Suprapubic skin (tissue), 4 donors: ENCODE results near the gene NRXN3. TPM values are rescaled to one million over a fixed set of nuclear protein-coding genes. Genes with fewer than 3 reads are reported as not detected.

Source experiments
- DNase-seq, 2 donors: peaks; one replicate each; pipeline ENCODE4 v3.0.0-alpha.2; 2019; ENCODE audit warnings: low spot score in 2 of 2
- H3K27ac ChIP-seq: fragments of 200-600 bp; sonication (generic); one replicate; pipeline ENCODE4 v1.5.1; 2019
- H3K27me3 ChIP-seq: fragments of 200-600 bp; sonication (generic); one replicate; pipeline ENCODE4 v1.5.1; 2019
- H3K36me3 ChIP-seq: fragments of 200-600 bp; sonication (generic); one replicate; pipeline ENCODE4 v1.5.1; 2019
- H3K4me1 ChIP-seq: fragments of 200-600 bp; sonication (generic); one replicate; pipeline ENCODE4 v1.5.1; 2019
- H3K4me3 ChIP-seq: fragments of 200-600 bp; sonication (generic); one replicate; pipeline ENCODE4 v1.5.1; 2019; ENCODE audit warnings: mild to moderate bottlenecking
- H3K9me3 ChIP-seq: fragments of 200-600 bp; sonication (generic); one replicate; pipeline ENCODE4 v1.5.1; 2019
- CTCF ChIP-seq, 2 donors: fragments of 200-600 bp in 1 of 2; fragments of 450-650 bp in 1 of 2; sonication (generic) in 1 of 2; IDR thresholded peaks; one replicate each; pipeline ENCODE4 v1.5.1; 2016 to 2019; ENCODE audit warnings: antibody characterized with exemption in 2 of 2, mild to moderate bottlenecking in 1 of 2, moderate library complexity in 1 of 2
- EP300 ChIP-seq: sonication (generic); formaldehyde crosslinking; IDR thresholded peaks from one replicate; pipeline ENCODE4 v1.6.1; 2017; ENCODE audit warnings: antibody characterized with exemption
- POLR2A ChIP-seq, 2 donors: fragments of 450-650 bp; IDR thresholded peaks; one replicate each; pipeline ENCODE4 v1.6.1; 2017; ENCODE audit warnings: antibody characterized with exemption in 2 of 2, mild to moderate bottlenecking in 2 of 2, moderate library complexity in 2 of 2
- POLR2AphosphoS5 ChIP-seq, 3 donors: sonication (generic); formaldehyde crosslinking; IDR thresholded peaks; one replicate each; pipeline ENCODE4 v1.6.1; 2017; ENCODE audit warnings: antibody characterized with exemption in 3 of 3
- WGBS: methylation state at CpG from one replicate; pipeline ENCODE4 v1.1.5; 2018; 5-methylcytosine and 5-hydroxymethylcytosine counted together
- total RNA-seq, 4 donors: library from RNA; depleted of rRNA; stranded (reverse); fragments of >200 nt; gene quantifications; one replicate each; pipeline ENCODE4 v1.1.0, GENCODE V29; 2016

The NRXN3 gene
- 1 to 10 TPM in 3 of 4 donors, under 1 TPM in 1; 0.79 to 4.3 (median 3.3) TPM for total RNA-seq

- no peak within 1 kb of the TSS for H3K4me3 ChIP-seq
- no peak for DNase-seq
- 3% methylated on average over 7 of the region's 7 CpGs for WGBS
- TF ChIP-seq POLR2AphosphoS5 (IDR thresholded peaks at IDR 0.05), result no peak
- no peak for TF ChIP-seq EP300
- no peak for TF ChIP-seq POLR2A (IDR thresholded peaks at IDR 0.05)
- TF ChIP-seq CTCF (IDR thresholded peaks at IDR 0.05), result no peak
- peaks cover 2% of the 10 kb centered on the region for H3K4me1 ChIP-seq
- H3K9me3 ChIP-seq, result no peaks in the 10 kb centered on the region
- no peak within 1 kb of the TSS for H3K27ac ChIP-seq
- H3K36me3 ChIP-seq, result no peaks in the 10 kb centered on the region
- H3K27me3 ChIP-seq, result peaks cover 23% of the 10 kb centered on the region
Measured at GRCh38 chr14:78170203-78170602, at the start of gene NRXN3. Gene NRXN3, plus strand, starts transcription at chr14:78170373. Its CDS starts 72,721 bp downstream, at chr14:78243094.

- 38% methylated on average over 5 of the region's 5 CpGs for WGBS
- H3K27ac ChIP-seq, result no peak overlapping the region
- H3K27me3 ChIP-seq, result no peaks in the 10 kb centered on the region
- H3K9me3 ChIP-seq, result no peaks in the 10 kb centered on the region
- H3K36me3 ChIP-seq, result no peaks in the 10 kb centered on the region
- no peak for TF ChIP-seq POLR2AphosphoS5 (IDR thresholded peaks at IDR 0.05)
- TF ChIP-seq CTCF (IDR thresholded peaks at IDR 0.05), result no peak
- TF ChIP-seq EP300, result no peak
- no peak for TF ChIP-seq POLR2A (IDR thresholded peaks at IDR 0.05)
- H3K4me1 ChIP-seq, result no peaks in the 10 kb centered on the region
- H3K4me3 ChIP-seq, result no peak overlapping the region
- no peak for DNase-seq
Measured at GRCh38 chr14:78122436-78122835, 47.7 kb upstream of the NRXN3 start.

DNA sequence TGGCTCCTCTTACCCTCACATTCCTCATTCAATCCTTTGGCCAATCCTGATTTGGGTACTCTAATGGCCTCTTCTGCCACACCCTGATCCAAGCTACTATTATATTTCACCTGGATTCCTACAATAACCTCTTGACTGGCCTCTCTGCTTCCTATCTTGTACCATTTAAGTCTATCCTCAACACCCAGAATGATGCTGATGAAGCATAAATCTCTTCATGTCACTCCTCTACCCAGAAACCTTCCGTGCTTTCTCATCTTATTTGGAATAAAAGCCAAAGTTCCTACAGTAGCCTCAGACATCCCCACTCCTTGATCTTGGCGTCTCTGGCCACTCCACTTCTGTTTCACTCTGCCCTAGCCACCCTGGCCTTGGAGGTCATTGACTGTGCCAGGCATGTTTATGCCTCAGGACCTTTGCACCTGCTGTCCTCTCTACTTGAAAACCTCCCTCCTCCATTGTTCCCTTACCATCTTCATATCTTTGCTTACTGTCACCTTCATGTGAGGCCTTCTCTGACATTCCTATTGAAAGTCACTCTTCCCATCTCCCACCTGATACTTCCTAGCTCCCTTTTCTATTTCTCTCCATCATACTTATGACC lies 46.4 kb upstream of the NRXN3 start:
- 77% methylated on average over 2 of the region's 2 CpGs for WGBS
- Histone ChIP-seq H3K27ac (no peak overlapping the region), H3K4me3 (no peak overlapping the region), H3K36me3 (no peaks in the 10 kb centered on the region), H3K9me3 (no peaks in the 10 kb centered on the region), H3K4me1 (no peaks in the 10 kb centered on the region), H3K27me3 (no peaks in the 10 kb centered on the region)
- TF ChIP-seq POLR2AphosphoS5 (IDR thresholded peaks at IDR 0.05), result no peak
- TF ChIP-seq EP300, result no peak
- no peak for TF ChIP-seq POLR2A (IDR thresholded peaks at IDR 0.05)
- no peak for TF ChIP-seq CTCF (IDR thresholded peaks at IDR 0.05)
- no peak for DNase-seq

- H3K4me1 ChIP-seq, result no peaks in the 10 kb centered on the region
- no peak for TF ChIP-seq POLR2A (IDR thresholded peaks at IDR 0.05)
- no peak for TF ChIP-seq POLR2AphosphoS5 (IDR thresholded peaks at IDR 0.05)
- no peak for TF ChIP-seq CTCF (IDR thresholded peaks at IDR 0.05)
- no peak for TF ChIP-seq EP300
- no peaks in the 10 kb centered on the region for H3K27me3 ChIP-seq
- DNase-seq, result no peak
- H3K36me3 ChIP-seq, result no peaks in the 10 kb centered on the region
- H3K4me3 ChIP-seq, result no peak overlapping the region
- WGBS, result 92% methylated on average over 9 of the region's 9 CpGs
- H3K9me3 ChIP-seq, result no peaks in the 10 kb centered on the region
- no peak overlapping the region for H3K27ac ChIP-seq
Measured at GRCh38 chr14:78127961-78128360, 42.2 kb upstream of the NRXN3 start.

GRCh38 chr14:78129375-78129774 lies 40.8 kb upstream of the NRXN3 start:
- H3K9me3 ChIP-seq, result no peaks in the 10 kb centered on the region
- H3K4me3 ChIP-seq, result no peak overlapping the region
- DNase-seq, result no peak
- no peaks in the 10 kb centered on the region for H3K36me3 ChIP-seq
- no peak overlapping the region for H3K27ac ChIP-seq
- TF ChIP-seq CTCF (IDR thresholded peaks at IDR 0.05), result no peak
- no peak for TF ChIP-seq POLR2A (IDR thresholded peaks at IDR 0.05)
- TF ChIP-seq POLR2AphosphoS5 (IDR thresholded peaks at IDR 0.05), result no peak
- TF ChIP-seq EP300, result no peak
- WGBS, result 85% methylated on average over 4 of the region's 4 CpGs
- H3K27me3 ChIP-seq, result no peaks in the 10 kb centered on the region
- H3K4me1 ChIP-seq, result no peaks in the 10 kb centered on the region
